ENCODE results near the gene DHRS1.

DHRS1 gene

GRCh38 chr14:24289649-24290280 lies 9.8 kb downstream of the DHRS1 start:
- no peak for TF ChIP-seq CTCF (IDR thresholded peaks at IDR 0.05; ENCODE audit: borderline replicate concordance, insufficient read depth, low read depth, low read length)
- no peak overlapping the region for H3K4me3 ChIP-seq (ENCODE audit: low read depth, low read length)

GRCh38 chr14:24286996-24287395 lies 12.6 kb downstream of the DHRS1 start:
- no peak for TF ChIP-seq CTCF (IDR thresholded peaks at IDR 0.05; ENCODE audit: borderline replicate concordance, insufficient read depth, low read depth, low read length)
- H3K4me3 ChIP-seq (ENCODE audit: low read depth, low read length): no peak overlapping the region

- TF ChIP-seq CTCF (IDR thresholded peaks at IDR 0.05; ENCODE audit: borderline replicate concordance, insufficient read depth, low read depth, low read length): no peak
- no peak overlapping the region for H3K4me3 ChIP-seq (ENCODE audit: low read depth, low read length)
Measured at GRCh38 chr14:24285351-24285750, 14.2 kb downstream of the DHRS1 start.

- no peak for TF ChIP-seq CTCF (IDR thresholded peaks at IDR 0.05; ENCODE audit: borderline replicate concordance, insufficient read depth, low read depth, low read length)
- H3K4me3 ChIP-seq (ENCODE audit: low read depth, low read length): no peak overlapping the region
Measured at GRCh38 chr14:24284501-24285035, 15.0 kb downstream of the DHRS1 start.

- H3K4me3 ChIP-seq (ENCODE audit: low read depth, low read length): no peak overlapping the region
- TF ChIP-seq CTCF (IDR thresholded peaks at IDR 0.05; ENCODE audit: borderline replicate concordance, insufficient read depth, low read depth, low read length): no peak
Measured at GRCh38 chr14:24283796-24284460, 15.7 kb downstream of the DHRS1 start.

- no peak for TF ChIP-seq CTCF (IDR thresholded peaks at IDR 0.05; ENCODE audit: borderline replicate concordance, insufficient read depth, low read depth, low read length)
Measured at GRCh38 chr14:24282736-24283135, 16.8 kb downstream of the DHRS1 start.

GRCh38 chr14:24281636-24282035 lies 17.9 kb downstream of the DHRS1 start:
- TF ChIP-seq CTCF (IDR thresholded peaks at IDR 0.05; ENCODE audit: borderline replicate concordance, insufficient read depth, low read depth, low read length): no peak
- H3K4me3 ChIP-seq (ENCODE audit: low read depth, low read length): no peak overlapping the region

More at GRCh38 chr14:24282736-24283135, 16.8 kb downstream of the DHRS1 start:
- no peak overlapping the region for H3K4me3 ChIP-seq (ENCODE audit: low read depth, low read length)

All from GM12875 (cell line).